H9 (cell line): ENCODE data around the gene HECW1. TPM values are rescaled to one million over a fixed set of nuclear protein-coding genes. Genes with fewer than 3 reads are reported as not detected.

Source experiments
- DNase-seq: peaks from one replicate; pipeline ENCODE4 v3.0.0-alpha.2; 2017
- H2AFZ ChIP-seq: one replicate; pipeline ENCODE4 v1.6.1; 2013; ENCODE audit warnings: mild to moderate bottlenecking, low read length, control low read depth, moderate library complexity
- H2AK5ac ChIP-seq: 2 replicates; pipeline ENCODE4 v1.6.1; 2013; ENCODE audit warnings: low read length, control low read depth, mixed read lengths; ENCODE audit not compliant: insufficient read length
- H2BK120ac ChIP-seq: one replicate; pipeline ENCODE4 v1.6.1; 2013; ENCODE audit warnings: low read depth, mild to moderate bottlenecking, low read length, control low read depth, inconsistent platforms; ENCODE audit not compliant: poor library complexity, severe bottlenecking
- H2BK12ac ChIP-seq: 2 replicates; pipeline ENCODE4 v1.6.1; 2013; ENCODE audit warnings: low read length, control low read depth, mixed read lengths, low read depth; ENCODE audit not compliant: insufficient read length
- H2BK15ac ChIP-seq: 2 replicates; pipeline ENCODE4 v1.6.1; 2013; ENCODE audit warnings: low read depth, low read length, control low read depth
- H2BK20ac ChIP-seq: one replicate; pipeline ENCODE4 v1.6.1; 2013; ENCODE audit warnings: low read depth, mild to moderate bottlenecking, low read length, control low read depth, inconsistent platforms; ENCODE audit not compliant: poor library complexity, severe bottlenecking
- H2BK5ac ChIP-seq: 2 replicates; pipeline ENCODE4 v1.6.1; 2013; ENCODE audit warnings: low read length, control low read depth, mixed read lengths; ENCODE audit not compliant: insufficient read length
- H3K14ac ChIP-seq: 2 replicates; pipeline ENCODE4 v1.6.1; 2013; ENCODE audit warnings: low read length, control low read depth; ENCODE audit not compliant: insufficient read depth
- H3K18ac ChIP-seq: 2 replicates; pipeline ENCODE4 v1.6.1; 2013; ENCODE audit warnings: low read depth, mild to moderate bottlenecking, mixed read lengths, low read length, control low read depth; ENCODE audit not compliant: insufficient read length
- H3K23ac ChIP-seq: 2 replicates; pipeline ENCODE4 v1.6.1; 2013; ENCODE audit warnings: low read length, control low read depth, mixed read lengths, low read depth; ENCODE audit not compliant: insufficient read length
- H3K23me2 ChIP-seq: 2 replicates; pipeline ENCODE4 v1.6.1; 2013; ENCODE audit warnings: low read depth, mild to moderate bottlenecking, mixed read lengths, low read length, control low read depth; ENCODE audit not compliant: insufficient read length, poor library complexity, severe bottlenecking
- H3K27ac ChIP-seq: 2 replicates; pipeline ENCODE4 v1.5.1; 2013; ENCODE audit warnings: low read length, control low read depth, mixed read lengths, low read depth; ENCODE audit not compliant: insufficient read length
- H3K27me3 ChIP-seq: 2 replicates; pipeline ENCODE4 v1.6.1; 2013; ENCODE audit warnings: low read length, control low read depth, inconsistent platforms; ENCODE audit not compliant: insufficient read depth
- H3K4ac ChIP-seq: 2 replicates; pipeline ENCODE4 v1.6.1; 2013; ENCODE audit warnings: low read depth, mild to moderate bottlenecking, control low read depth, inconsistent platforms, low read length, moderate library complexity
- H3K4me1 ChIP-seq: 2 replicates; pipeline ENCODE4 v1.6.1; 2013; ENCODE audit warnings: low read length, control low read depth, inconsistent platforms; ENCODE audit not compliant: insufficient read depth
- H3K4me2 ChIP-seq: 2 replicates; pipeline ENCODE4 v1.6.1; 2013; ENCODE audit warnings: low read length, control low read depth, mixed read lengths; ENCODE audit not compliant: insufficient read length, insufficient read depth
- H3K56ac ChIP-seq: 2 replicates; pipeline ENCODE4 v1.6.1; 2013; ENCODE audit warnings: low read depth, mild to moderate bottlenecking, mixed read lengths, low read length, control low read depth; ENCODE audit not compliant: insufficient read length
- H3K79me1 ChIP-seq: 2 replicates; pipeline ENCODE4 v1.6.1; 2013; ENCODE audit warnings: low read depth, mild to moderate bottlenecking, moderate library complexity, low read length, control low read depth, inconsistent platforms; ENCODE audit not compliant: insufficient read depth, poor library complexity, severe bottlenecking
- H3K79me2 ChIP-seq: 2 replicates; pipeline ENCODE4 v1.6.1; 2013; ENCODE audit warnings: low read length, control low read depth, inconsistent platforms; ENCODE audit not compliant: insufficient read depth
- H3K9ac ChIP-seq: 2 replicates; pipeline ENCODE4 v1.6.1; 2013; ENCODE audit warnings: low read length, control low read depth, mixed read lengths; ENCODE audit not compliant: insufficient read length; ENCODE audit errors: extremely low read depth
- H3K9me3 ChIP-seq: one replicate; pipeline ENCODE4 v1.6.1; 2013; ENCODE audit warnings: low read depth, low read length, inconsistent platforms; ENCODE audit not compliant: control insufficient read depth
- H3T11ph ChIP-seq: one replicate; pipeline ENCODE4 v1.6.1; 2013; ENCODE audit warnings: mild to moderate bottlenecking, low read length, control low read depth, inconsistent platforms
- H4K20me1 ChIP-seq: one replicate; pipeline ENCODE4 v1.6.1; 2013; ENCODE audit not compliant: control insufficient read depth, insufficient read length, insufficient read depth
- H4K5ac ChIP-seq: 2 replicates; pipeline ENCODE4 v1.6.1; 2013; ENCODE audit warnings: low read depth, mild to moderate bottlenecking, mixed read lengths, low read length, control low read depth; ENCODE audit not compliant: insufficient read length
- H4K8ac ChIP-seq: replicated peaks from 2 replicates; pipeline ENCODE4 v1.6.1; 2013; ENCODE audit warnings: low read length, control low read depth, mixed read lengths, low read depth; ENCODE audit not compliant: insufficient read length
- H4K91ac ChIP-seq: 2 replicates; pipeline ENCODE4 v1.6.1; 2013; ENCODE audit warnings: low read depth, mild to moderate bottlenecking, moderate library complexity, mixed read lengths, low read length, control low read depth; ENCODE audit not compliant: insufficient read length
- H3K27ac Mint-ChIP-seq, 3 experiments: 2 replicates in 2 of 3; 3 replicates in 1 of 3; pipeline ENCODE4 v1.8.0; 2020 to 2021; ENCODE audit warnings: mixed read lengths in 3 of 3, mild to moderate bottlenecking in 1 of 3, moderate library complexity in 1 of 3
- H3K27me3 Mint-ChIP-seq: 2 replicates; pipeline ENCODE4 v1.8.0; 2021; ENCODE audit warnings: low read depth, mild to moderate bottlenecking, moderate library complexity, mixed read lengths
- H3K36me3 Mint-ChIP-seq, 3 experiments: 2 replicates in 2 of 3; 3 replicates in 1 of 3; pipeline ENCODE4 v1.8.0; 2020 to 2021; ENCODE audit warnings: low read depth in 3 of 3, mixed read lengths in 3 of 3; ENCODE audit not compliant: insufficient read depth in 1 of 3
- H3K4me1 Mint-ChIP-seq, 2 experiments: 2 replicates each; pipeline ENCODE4 v1.8.0; 2020; ENCODE audit warnings: mixed read lengths in 2 of 2
- H3K4me3 Mint-ChIP-seq, 2 experiments: 2 replicates in 1 of 2; 3 replicates in 1 of 2; pipeline ENCODE4 v1.8.0; 2020 to 2021; ENCODE audit warnings: mild to moderate bottlenecking in 2 of 2, mixed read lengths in 2 of 2, moderate library complexity in 1 of 2
- H3K9me3 Mint-ChIP-seq, 2 experiments: 2 replicates in 1 of 2; 3 replicates in 1 of 2; pipeline ENCODE4 v1.8.0; 2020; ENCODE audit warnings: mild to moderate bottlenecking in 2 of 2, mixed read lengths in 2 of 2, moderate library complexity in 1 of 2
- CTCF ChIP-seq: fragments of 200-600 bp; sonication (generic); conservative IDR thresholded peaks from 3 replicates; pipeline ENCODE4 v1.8.0; 2021; ENCODE audit warnings: antibody characterized with exemption, mild to moderate bottlenecking
- whole genome bisulfite sequencing: extraction: QIAGEN DNeasy Blood & Tissue Kit; methylation state at CpG from one replicate; pipeline ENCODE4 v1.1.7; 2013; ENCODE audit warnings: missing lambda C conversion rate, low lambda C conversion rate, mixed read lengths; ENCODE audit not compliant: insufficient read length; ENCODE audit errors: extremely low coverage; 5-methylcytosine and 5-hydroxymethylcytosine counted together
- total RNA-seq: library from RNA; stranded (reverse); gene quantifications from 2 replicates; pipeline ENCODE4 v1.2.1, GENCODE V29; 2021

Gene HECW1
- total RNA-seq, 1 experiment from 2014 or later = 5.0 TPM

GRCh38 chr7:43528576-43529354 is 416.3 kb downstream of the HECW1 start:
- no peak overlapping the region for H3K9ac ChIP-seq
- H3K18ac ChIP-seq = no peak overlapping the region
- no peak overlapping the region for H2BK120ac ChIP-seq
- no peaks in the 10 kb centered on the region for H3K79me1 ChIP-seq
- H4K20me1 ChIP-seq = no peaks in the 10 kb centered on the region
- no peak overlapping the region for H2AFZ ChIP-seq
- H4K5ac ChIP-seq = no peak overlapping the region
- no peak overlapping the region for H2BK5ac ChIP-seq
- H2BK12ac ChIP-seq = no peak overlapping the region
- no peak overlapping the region for H3K4me2 ChIP-seq
- no peaks in the 10 kb centered on the region; the same call in 1 of the 2 replicates for H3K27me3 ChIP-seq
- H4K91ac ChIP-seq = no peak overlapping the region
- no peak overlapping the region for H4K8ac ChIP-seq
- no peak overlapping the region for H2BK20ac ChIP-seq
- Mint-ChIP-seq H3K27me3 (no peaks in the 10 kb centered on the region), H3K4me3 (no peak overlapping the region), H3K36me3 (no peaks in the 10 kb centered on the region), H3K9me3 (no peaks in the 10 kb centered on the region; a peak in 1 of 5 replicates), H3K4me1 (peaks cover 0 to 8% of the 10 kb centered on the region in 2 experiments; a peak in 2 of 4 replicates), H3K27ac (peak overlapping the region in 1 of 3 experiments; percentile 36; a peak in 2 of 7 replicates)
- no CpG with 5 or more reads among the region's 10 CpGs for WGBS
- no peak overlapping the region for H2AK5ac ChIP-seq
- H3K9me3 ChIP-seq = no peaks in the 10 kb centered on the region
- no peaks in the 10 kb centered on the region; the same call in 1 of the 2 replicates for H3K4me1 ChIP-seq
- no peak overlapping the region for H3K4ac ChIP-seq
- no peaks in the 10 kb centered on the region for H3K79me2 ChIP-seq
- no peak for TF ChIP-seq CTCF
- no peak for DNase-seq
- no peak overlapping the region for H2BK15ac ChIP-seq
- no peaks in the 10 kb centered on the region for H3K23me2 ChIP-seq
- H3K27ac ChIP-seq = no peak overlapping the region
- no peak overlapping the region for H3K14ac ChIP-seq
- H3K56ac ChIP-seq = no peak overlapping the region
- H3K23ac ChIP-seq = no peak overlapping the region
- no peak overlapping the region for H3T11ph ChIP-seq
